A204.1 (cell line): ENCODE results near the gene PPOX.

Experiments
- FAIRE-seq: peaks from 2 replicates; lab custom pipeline; 2012; peaks lifted over from hg19 to GRCh38; lab: Jason Lieb, UNC

The PPOX gene

GRCh38 chr1:161176468-161177111 is 10.4 kb downstream of the PPOX start:
- FAIRE-seq = no peak

DNA sequence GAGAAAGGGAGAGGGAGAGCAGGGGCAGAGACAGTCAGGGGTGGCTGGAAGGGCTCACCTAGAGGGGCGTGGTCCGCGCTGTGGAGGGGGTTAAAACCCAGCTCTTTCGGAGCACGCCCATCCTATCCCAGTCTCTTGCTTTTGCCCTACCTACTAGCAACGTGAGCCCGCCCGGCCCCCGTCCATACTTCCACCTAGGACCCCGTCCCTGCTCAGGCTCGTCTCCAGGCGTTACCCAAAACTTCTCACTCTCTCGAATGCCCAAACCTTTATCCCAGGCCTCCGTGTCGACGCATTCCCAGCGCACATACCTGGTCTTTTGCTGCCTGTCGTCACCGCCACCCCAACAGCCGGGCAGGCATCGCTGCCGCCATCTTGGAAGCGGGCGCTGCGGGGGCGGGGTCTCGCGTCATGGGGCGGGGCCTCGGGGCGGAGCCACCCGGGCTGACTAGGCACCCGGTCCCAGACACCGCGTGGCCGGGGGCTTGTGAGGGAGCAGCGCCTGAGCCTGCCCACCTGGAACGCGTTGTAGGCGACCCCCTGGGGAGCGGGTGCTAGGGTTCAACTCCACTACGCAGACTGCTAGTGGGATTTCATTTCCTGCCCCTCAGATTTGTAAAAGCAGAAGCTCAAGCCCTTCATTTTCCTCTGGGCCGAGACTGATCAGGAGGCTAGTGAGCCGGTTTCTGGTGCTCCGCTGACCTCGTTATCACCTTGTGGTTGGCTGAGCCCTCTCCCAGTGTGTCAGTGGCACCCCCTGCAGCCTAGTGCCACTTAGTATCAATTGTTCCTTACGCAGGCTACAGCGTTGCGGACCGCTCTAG is 11.1 kb downstream of the PPOX start, which contains the start of gene B4GALT3:
Gene B4GALT3, minus strand, starts transcription at position 396 of the 824 bp plus-strand sequence. CDS start 1,447 bp downstream, outside the sequence.
- no peak for FAIRE-seq

DNA sequence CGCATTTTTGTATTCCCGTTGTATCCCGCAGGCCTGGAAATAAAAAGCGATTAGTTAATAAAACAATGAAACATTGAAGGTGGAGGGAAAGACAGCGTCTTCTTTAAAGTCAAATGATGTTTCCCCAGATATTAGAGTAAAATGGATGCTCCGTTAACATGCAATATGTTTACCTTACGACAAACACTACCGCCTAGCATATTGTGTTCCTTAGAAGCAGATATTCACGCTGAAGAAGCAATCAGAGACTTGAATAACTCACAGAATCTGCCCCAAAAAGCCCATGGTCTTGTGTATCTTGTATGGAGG is 11.7 kb downstream of the PPOX start:
- FAIRE-seq = no peak

DNA sequence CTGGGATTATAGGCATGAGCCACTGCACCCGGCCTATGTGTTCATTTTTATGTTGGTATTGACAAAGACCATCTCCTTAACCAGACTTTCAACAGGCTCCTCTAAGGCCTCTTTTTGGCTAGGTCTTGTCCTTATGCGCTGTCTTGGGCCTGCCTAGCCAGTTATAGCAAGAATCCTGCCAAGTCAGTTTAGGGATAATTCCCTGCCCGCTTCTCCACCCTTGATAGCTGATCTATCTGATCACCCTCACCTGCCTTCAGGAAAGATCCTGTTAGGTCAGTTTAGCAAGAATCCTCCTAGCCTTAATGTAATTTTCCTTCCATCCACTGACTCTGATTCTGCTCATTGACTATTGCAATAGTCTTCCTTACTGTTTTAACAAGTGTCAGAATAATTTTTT is 13.5 kb downstream of the PPOX start:
- FAIRE-seq = no peak

- FAIRE-seq = no peak
These were observed 14.4 kb downstream of the PPOX start for GRCh38 chr1:161180639-161181038.

GRCh38 chr1:161182214-161182613 is 16.0 kb downstream of the PPOX start:
- FAIRE-seq = no peak

DNA sequence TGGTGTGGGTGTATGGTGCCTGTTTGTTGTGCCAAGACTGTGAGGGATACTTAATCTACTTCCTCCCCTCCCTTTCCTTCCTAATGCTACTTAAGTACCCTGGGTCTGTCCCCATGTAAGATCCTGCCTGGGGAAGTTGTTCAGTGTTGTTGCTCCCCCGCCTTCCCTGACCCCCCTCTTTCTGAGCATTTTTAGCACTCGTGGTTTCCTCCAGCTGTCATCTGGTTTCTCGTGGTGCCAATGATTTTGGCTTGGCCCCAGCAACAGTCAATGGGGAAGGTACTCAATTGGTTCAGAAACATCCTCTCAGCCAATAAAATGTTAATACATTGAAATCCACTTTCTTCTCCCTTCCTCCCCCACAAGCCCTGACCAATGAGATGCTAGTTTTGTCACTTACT is 19.1 kb downstream of the PPOX start:
- no peak for FAIRE-seq

DNA sequence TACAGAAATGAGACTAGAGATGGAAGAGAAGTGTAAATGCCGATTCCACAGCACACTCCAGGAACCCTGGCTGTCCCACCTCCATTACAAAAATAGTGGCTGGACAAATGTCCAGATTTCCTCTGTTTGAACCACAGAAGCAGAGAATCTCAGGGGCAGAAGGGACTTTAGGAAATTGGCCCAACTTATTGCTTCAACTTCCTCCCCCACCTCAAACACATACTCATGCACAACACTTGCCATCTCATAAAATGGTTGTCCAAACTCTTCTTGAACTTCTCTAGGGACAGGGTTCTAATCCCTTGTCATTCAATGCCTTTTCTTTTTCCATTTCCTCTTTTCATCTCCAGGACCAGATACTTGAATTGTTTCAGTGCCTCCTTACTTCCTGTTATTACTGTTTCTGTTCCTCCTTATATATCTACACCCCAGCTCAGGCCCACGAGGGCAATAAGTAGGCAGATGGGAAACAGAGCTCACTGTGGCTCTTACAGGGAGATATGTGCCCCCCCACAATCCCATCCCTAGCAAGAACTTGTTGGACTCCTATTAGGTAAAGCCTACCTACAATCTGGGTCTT is 19.6 kb downstream of the PPOX start:
- FAIRE-seq = no peak

DNA sequence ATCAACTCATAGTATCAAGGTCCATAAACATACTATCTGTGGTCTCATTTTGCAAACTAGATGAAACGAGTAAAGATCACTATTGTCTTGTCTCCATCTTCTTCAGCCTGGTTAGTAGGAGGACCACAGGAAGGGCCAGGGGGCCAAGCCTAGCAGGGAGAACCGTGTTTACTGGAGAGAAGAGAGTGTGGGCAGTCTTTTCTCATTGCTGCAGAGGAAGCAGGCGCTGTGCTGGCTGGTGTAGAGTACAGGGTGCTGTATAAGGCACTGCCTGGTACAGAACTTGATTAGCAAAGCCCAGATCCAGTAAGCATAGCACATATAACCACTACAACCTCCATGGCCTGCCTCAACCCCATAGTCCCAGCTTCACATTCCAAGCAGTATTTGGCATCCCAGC is 21.1 kb downstream of the PPOX start:
- no peak for FAIRE-seq

DNA sequence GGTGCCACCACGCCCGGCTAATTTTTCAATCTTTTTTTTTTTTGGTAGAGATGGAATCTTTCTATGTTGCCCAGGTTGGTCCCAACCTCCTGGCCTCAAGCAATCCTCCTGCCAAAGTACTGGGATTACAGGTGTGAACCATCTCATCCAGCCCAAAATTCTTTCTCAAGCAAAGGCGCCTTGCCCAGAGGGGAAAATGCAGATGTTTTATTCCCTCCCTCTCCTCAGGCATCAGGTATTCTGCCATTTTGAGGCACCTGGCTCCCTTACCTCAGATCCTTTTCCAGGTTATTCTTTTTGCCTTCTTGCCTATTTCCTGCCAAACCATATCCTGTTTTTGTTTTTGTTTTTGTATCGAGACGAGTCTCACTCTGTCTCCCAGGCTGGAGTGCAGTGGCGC is 22.2 kb downstream of the PPOX start:
- FAIRE-seq = no peak

- FAIRE-seq = no peak
These were observed 22.8 kb downstream of the PPOX start for GRCh38 chr1:161189036-161189435.

DNA sequence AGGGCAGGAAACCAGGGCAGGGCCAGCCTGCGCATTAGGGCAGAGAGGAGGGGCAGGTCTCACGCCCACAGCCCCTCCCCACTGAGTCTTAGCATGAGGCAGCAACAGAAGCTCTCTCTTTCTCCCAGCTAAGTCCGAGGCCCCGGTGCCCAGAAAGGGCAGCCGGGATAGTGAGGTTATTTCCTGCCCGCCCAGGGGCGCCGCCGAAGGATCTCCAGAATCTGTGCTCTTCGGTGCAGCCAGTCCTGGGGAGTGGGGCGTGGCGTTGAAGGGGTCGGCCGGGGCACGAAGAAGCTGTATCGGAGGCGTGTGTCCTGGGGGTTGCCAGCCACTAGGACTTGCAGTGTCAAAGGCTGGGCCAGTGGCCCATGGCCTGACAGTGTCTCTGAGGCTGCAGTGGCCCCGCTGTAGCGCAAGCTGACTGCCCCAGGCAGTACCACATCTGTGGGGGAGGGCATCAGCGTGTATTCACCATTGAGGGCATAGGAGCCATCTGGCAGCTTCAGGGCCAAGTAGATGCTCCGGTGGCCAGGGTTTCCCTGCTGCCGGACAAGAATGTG is 24.8 kb downstream of the PPOX start:
- no peak for FAIRE-seq

DNA sequence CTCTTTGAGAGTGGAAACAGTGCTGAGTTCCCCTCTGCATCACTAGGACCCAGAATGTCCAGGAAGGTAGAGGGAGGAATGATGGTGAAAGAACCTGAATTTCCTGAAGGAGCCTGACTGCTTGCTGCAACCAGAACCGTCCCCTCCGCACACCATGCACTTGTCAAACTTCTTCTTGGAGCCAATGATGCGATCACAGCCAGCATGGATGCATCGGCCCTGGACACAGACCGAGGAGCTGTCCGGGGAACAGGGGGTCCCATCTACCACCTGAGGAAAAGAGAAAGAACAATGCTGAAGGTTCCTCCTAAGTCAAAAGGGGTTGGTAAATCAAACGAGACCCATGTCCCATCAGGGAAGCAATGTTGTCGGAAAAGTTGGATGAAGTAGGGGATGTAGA is 25.7 kb downstream of the PPOX start:
- FAIRE-seq = no peak

DNA sequence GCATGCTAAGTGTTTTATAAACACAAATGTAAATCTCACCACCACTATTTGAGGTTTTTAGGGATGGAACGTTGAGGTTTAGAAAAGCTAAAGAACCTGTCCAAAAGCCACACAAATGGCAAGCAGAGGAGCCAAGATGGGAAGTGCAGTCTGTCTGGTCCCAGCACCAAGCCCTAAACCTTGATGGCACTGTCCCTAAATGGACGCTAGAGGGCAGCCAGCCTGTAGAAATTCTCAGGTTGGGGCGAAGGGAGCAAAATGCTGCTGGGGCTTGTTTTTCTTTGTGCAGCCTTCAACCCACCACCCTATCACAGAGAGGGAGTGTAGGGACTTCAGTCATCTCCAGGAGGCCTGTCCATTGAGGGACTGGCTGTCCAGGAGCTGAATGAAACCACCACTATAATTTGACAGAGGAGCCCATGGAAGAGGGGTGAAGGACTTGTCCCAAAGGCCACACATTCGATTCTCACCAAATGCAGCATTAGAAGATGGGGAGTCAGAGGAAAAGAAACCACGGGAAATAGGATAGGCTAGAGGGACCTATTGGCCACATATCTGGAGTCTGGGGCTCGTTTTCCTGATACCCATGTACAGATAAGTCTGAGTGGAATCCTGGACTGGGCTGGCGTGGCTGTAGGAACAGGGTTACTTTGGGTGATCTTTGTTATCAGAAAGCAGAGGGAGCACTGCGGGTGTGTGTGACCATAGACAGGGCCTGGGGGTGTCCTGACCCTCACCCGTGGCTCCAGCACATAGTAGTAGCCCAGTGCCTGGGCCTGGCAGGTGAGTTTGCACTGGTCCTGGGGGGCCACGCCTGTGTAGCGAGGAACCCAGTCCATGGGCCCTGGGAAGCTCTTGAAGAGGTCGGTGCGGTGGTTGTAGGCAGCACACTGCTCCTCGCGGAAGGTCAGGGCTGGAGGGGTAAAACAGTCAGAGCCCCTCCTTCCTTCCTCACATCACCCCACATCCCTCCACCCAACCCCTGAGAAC is 26.5 kb downstream of the PPOX start:
- FAIRE-seq = no peak

DNA sequence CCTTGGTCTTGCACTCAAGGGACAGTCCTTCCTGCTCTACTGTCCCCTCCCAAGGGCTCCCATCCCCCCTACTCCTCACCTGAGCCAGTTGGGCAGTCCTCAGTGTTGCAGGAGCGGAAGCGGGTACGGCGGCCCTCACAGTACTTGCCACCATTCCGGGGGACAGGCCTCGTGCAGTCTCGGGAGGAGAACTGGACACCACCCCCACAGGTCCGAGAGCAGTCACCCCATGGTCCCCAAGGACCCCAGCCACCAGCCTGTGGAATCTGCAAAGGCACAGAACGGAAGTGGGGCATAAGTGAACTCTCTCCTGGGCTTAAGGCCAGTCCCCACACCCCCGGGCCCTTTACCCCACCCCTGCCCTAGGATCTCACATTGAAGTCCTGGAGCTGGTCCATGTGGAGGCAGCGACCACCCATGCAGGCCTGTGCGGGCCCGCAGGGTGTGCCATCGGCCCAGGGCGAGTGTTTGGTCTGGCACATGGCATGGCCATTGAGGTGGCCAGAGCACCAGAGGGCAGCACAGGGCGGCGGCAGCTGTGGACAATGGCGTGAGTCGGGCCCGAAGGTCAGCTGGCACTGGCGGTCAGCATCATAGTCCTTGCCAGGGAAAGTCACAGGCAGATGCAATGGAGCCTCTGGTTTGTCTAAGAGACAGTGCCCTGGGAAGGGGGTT is 27.5 kb downstream of the PPOX start:
- no peak for FAIRE-seq

DNA sequence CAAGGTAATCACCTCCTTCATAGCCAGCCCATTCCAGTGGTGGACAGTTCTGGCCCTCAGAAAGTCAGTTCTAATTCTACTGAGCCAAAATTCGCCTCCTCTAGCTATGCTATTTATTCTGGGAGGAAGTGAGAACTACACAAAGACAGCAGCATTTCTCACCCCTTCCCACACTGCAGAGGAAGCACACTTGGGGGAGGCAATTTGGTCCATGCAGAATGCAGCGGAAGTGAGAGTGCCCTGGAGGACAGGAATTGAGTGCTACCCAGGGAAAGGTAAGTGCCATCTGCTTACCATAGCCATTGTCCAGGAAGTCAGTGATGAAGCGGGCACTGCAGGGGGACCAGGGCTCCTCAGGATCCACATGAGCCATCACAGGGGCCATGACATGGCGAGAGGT is 28.9 kb downstream of the PPOX start:
- FAIRE-seq = no peak

GRCh38 chr1:161196111-161196510 is 29.9 kb downstream of the PPOX start:
- no peak for FAIRE-seq

DNA sequence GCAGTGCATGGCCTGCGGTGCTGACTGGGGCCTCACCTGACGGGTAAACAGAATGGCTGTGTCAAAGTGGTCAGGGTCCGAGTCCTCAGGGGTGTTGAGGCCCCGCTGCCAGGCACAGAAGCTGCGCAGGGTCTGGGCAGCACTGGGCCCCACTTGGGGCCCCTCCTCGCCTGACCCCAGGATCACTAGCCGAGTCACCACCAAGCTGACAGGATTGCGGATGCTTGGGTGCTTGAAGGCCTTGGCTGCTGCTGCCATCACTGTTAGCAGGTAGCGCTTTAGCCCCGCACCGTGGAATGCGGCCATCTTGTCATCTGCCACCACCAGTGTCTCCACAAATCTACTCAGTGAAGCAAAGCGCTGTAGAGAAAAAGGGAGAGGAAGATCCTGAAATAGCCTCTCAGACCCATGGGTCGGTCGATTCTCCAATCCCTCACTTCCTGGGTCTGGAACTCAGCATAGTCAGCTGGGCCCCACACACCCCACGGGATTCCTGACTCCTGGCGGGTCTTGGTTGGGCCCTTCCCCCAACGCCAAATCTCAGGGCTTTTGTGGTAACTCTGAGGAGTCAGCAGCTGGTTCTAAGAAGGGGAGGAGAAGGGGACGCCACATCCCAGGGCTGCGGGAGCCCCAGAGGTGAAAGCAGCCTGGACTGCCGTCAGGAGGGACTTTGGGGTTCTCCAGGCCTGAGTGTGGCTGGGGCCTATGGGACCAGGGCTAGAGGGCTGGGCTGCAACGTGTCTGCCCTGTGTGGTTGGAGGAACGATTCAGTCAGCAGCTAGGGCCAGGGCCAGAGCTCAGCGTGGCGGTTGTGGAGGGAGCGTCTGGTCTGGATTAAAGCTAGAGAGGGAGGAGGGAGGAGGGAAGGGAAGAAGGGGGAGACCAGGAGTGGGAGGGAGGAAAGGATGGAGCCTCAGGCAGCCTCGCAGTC is 30.6 kb downstream of the PPOX start:
- FAIRE-seq = no peak

GRCh38 chr1:161197560-161198193 is 31.5 kb downstream of the PPOX start:
- no peak for FAIRE-seq
